Activated CD8-positive, alpha-beta memory T cell treated with anti-CD3 and anti-CD28 coated beads for 48 hours (primary cell): ENCODE results near the gene MACROD2.

Experiments
- DNase-seq, 3 experiments: peaks; one replicate each; pipeline ENCODE4 v3.0.0-alpha.2; 2020; ENCODE audit warnings: low read depth in 2 of 3, low spot score in 2 of 3

MACROD2 gene

DNA sequence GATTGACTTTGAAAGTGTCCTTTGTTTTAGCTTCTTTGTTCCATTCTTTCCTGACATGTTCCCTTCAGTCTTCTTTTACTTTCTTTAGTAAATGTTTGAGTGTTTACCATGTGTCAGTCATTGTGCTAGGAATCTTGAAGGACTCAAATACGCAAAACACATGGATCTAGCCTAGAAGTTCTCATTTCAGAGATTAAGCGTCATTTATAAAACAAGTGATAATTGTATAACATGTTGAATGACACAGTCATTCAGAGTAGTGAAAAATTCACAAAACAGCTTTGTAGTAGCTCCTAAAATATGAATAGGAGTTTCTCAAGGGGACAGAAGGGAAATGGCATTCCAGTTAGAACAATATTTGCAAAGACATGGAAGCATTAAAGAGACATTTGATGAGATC, 66.9 kb downstream of the MACROD2 start:
- no peak for DNase-seq

DNA sequence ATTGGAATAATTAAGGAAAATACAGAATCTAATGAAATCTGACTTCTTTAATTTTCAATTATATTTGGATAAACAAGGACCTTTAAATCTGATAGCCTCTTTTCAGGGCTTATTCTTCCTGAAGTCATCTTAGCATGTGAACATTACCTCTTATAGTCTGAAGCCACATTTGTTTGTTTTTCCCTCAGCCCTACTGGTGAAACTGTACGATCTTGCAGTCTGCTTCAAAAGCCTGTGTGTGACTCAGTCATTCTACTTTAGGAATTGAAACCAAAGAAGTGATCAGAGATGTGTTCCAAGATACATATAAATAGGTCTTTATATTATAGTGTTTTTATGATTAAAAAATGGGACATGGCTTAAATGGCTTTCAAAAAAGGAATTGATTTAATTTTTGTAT, 67.5 kb downstream of the MACROD2 start:
- no peak for DNase-seq

DNA sequence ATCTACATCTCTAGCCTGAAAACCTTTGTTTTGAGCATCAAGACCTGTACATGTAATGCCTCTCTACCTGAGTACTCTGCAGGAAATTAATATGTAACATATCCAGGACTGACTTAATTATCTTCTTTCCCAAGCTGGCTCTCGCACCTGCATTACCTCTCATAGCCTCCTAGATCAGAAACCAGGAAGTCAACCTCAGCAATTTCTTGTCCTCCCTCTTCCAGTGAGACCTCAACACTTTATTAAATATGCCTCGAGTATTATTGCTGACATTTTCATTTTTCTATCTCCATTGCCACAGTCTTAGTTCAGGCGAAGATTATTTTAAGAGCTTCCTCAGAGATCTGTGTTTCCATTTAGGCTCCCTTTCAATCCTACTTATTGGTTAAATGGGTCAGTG, 69.0 kb downstream of the MACROD2 start:
- no peak for DNase-seq

DNA sequence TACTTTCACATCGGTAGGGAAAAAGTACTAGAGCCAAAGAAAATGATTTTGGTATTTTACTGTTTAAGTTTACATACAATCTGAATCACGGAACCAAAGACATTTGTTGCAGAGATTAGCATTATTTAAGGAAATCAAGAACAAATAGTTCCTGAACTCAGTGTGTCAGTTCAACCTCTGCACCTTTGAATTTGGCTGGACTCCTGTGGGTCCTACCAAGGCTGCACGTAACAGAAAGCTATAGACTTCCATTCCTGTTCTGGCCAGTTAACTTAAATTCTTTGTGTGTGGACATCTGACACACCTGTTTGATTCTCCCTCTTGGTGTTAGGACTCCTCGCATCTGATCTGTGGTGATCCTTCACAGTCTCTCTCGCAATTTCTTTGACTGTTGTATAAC, 69.6 kb downstream of the MACROD2 start:
- DNase-seq = no peak

DNA sequence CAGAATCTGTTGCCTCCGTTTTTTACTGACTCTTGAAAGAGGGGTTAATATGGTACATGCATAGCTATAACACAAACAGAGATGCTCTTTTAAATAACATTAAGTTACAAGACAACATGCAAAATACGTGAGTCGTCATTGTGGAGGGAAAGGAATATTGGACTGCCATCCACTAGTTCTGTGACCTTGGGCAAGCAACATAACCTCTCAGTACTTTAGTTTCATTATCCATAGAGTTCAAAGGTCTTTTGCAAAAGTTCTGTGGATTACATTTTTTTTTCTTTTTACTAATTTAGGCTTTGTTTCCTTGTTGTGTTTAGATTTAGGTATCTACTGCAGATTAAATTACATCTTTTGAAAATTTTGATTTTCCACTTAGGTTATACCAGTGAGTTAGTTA, 70.5 kb downstream of the MACROD2 start:
- no peak for DNase-seq

DNA sequence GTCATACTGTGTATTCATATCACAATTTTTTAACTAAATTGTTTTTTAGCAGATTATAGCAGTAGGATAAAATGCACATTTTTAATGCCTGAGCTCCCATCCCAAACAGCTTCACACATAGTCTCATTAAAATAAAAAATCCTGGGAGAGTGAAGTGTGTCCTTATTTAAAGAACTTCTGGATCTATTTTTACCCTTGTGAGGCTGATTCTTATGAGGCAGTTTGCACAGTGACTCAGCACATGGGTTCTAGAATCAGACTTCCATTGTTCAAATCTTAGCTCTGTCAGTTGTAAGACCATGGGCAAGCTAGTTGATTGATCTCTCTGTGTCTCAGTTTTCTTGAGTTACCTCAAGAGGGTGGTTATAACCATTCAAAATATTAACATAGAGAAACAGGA, 72.3 kb downstream of the MACROD2 start:
- DNase-seq = no peak

DNA sequence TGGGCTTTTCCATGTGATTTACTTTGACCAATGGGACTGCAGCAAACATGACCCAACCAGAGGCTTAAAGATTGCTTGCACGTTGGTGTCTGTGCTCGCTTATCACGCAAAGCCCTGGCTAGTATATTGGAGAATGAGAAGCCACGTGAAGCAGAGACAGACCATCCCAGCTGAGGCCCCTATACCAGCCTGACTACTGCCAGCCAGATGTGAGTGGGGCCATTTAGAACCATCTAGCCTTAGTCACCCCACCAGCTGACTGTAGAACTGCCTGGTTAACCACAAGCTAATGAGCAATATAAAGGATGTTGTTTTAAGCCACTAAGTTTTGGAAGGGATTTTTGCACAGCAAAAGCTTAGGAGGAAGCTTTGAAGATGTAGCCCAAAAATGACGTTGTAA, 74.5 kb downstream of the MACROD2 start:
- no peak for DNase-seq

DNA sequence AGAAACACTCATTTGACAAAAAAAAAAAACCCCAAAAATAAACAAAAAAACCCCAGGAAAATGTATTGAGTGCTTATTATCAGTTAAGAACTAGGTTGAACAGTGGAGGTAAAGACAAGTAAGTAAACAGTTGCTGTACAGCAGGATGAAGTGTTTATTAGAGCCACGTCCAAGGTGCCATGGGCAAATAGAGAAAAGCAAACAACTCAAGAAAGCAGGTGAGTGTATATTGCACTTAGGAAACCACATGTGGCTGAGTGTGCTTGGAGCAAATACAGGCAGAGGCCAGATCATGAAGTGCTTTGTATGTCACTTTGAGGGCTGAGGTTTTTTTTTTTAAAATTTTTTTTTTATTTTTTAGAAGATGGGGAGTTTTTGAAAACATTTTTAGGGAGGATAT, 98.3 kb downstream of the MACROD2 start:
- no peak for DNase-seq

DNA sequence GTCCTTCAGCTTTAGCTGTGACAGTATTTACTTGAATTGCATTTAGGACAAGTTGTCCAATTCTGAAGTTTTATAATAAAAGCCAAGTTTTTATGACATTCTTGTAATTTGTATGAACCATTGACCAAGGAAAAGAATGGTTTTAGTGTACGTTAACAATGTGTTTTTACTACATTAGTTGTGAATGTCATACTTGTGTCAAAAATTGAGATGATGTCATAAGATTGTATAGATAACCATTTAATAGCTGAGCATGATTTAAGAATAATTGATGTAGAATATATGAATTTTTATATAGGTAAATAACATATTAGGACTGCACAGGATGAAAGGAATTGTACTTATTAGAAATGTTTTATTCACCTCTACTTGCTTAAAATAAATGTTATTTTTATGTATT, 102.9 kb downstream of the MACROD2 start:
- DNase-seq = no peak

DNA sequence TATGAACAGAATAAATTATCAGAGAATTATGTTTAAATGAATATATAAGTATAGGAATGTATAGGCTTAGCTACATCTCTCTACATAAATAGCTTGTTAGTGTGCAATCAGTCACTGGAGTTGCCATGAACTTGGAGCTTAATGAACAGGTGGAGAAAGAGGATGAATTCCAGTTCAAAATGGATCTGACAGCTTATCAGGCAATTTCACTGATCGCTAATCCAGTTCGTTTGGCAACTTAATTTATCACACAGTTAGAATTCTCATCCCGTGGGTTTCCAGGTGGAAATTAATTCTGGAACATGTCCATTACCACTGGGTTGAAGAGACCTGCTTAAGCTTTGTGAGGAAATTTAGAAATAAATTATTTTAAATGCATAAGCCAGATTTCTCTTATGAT, 118.1 kb downstream of the MACROD2 start:
- no peak for DNase-seq

DNA sequence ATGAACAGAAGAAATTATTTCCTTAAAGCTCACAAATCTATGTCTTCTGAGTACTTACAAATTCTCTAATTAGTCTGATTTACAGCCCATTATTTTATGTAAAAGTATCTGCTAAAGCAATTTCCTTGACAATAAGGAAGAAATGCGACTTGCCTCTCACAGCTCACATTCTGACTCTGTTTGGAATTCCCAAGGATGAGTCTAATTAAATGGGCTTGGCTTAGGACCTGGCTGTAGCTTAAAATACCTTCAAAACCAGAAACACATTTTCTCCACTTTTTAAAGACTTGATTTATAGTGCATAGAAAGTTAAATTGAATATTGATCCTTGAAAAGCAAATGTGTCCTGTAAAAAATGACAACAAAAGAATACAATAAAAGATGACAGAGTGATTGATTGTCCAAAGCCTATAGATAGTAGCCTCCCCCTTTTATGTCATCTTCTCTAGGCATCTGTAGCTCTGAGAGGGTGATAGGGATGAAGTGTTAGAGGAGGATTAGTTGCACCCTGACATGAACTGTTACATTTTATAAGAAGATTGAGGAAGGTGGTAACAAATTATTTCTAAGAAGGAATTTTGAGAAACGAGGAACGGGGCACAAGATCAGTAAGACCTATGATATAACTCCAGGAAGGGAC, 118.9 kb downstream of the MACROD2 start:
- no peak for DNase-seq

DNA sequence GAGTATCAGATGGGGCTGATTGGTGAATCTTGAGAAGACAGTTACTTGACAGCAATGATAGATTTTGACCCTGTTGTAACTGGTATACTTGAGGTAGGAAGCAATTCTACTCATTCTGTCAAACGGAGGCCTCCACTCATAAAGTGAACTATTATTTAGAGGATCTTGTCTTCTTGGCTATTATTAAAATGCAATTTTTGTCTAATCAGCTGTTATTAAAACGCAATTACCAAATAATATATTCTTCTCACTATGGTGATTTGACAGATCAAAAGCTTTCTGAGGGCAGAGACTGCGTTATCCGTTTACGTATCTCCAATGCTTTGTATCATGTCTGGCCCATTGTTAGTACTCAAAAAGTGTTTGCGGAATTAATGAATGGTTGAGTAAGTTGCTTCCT, 120.7 kb downstream of the MACROD2 start:
- no peak for DNase-seq

DNA sequence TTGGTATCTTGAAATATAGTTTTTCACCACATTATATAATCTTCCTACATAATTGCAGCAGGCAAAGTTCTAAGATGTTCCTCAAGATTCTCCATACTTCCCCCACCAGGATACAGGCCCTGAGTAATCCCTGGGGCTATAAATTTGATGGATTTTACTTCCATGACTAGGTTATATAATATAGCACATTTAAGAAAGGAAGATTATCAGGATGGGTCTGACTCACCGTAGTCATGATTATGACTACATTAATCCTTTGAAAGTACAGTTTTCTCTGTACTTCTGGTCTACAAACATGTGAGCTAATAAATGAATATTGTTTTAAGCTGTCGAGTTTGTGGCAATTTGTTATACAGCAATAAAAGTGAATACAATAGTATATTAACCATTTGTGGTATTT, 122.5 kb downstream of the MACROD2 start:
- DNase-seq = no peak

DNA sequence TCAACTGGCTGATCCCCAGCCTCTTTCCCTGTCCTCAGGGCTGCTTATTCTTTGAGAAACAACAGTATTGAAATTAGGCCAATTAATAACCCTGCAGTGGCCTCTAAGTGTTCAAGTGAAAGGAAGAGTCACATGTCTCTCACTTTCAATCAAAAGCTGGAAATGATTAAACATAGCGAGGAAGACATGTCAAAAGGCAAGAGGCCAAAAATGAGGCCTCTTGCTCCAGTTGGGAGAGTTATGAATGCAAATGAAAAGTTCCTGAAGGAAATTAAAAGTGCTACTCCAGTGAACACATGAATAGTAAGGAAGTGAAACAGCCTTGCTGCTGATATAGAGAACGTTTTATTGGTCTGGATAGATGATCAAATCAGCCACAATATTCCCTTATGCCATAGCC, 131.5 kb downstream of the MACROD2 start:
- no peak for DNase-seq

DNA sequence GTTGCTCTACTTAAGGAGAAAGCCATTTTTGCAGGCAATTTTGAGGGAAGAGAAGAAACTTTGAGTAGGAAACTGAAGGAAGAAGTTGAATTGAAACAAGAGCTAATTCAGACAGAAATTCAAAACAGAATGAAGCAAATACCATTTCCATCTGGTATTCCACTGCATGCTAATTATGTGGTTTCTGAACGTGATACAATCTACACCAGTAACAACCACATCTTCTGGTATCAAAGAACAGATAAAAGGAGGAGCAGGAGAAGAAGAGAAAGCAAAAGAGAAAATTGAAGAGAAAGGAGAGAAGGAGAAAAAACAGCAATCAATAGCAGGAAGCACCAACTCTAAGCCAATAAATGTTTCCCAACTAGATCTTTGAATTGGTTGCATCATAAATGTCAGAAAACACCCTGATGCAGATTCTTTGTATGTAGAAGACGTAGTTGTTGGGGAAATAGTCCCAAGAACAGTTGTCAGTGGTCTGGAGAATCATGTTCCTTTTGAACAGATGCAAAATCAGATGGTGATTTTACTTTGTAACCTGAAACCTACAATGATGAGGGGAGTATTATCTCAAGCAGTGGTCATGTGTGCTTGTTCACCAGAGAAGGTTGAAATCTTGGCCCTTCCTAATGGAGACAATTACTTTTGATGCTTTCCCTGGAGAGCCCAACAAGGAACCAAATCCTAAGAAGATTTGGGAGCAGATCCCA, 132.4 kb downstream of the MACROD2 start:
- DNase-seq = no peak

DNA sequence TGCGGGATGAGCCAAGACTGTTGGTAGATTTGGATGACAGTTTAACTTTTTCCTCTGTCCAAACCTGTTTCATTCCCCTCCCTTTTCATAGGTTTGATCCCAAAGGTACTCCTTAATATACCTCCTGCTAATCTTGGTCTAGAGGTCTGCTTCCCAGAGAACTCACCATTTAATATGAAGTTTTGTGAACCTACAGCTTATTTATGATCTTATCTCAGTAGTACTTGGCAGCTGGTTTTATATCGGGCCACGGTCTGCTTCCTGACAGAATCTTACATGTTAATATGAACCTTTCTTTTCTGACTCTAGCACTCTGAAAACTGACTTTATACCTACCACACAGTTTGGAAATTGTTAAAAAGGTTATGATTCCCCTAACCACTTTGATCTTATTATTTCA, 138.7 kb downstream of the MACROD2 start:
- no peak for DNase-seq

DNA sequence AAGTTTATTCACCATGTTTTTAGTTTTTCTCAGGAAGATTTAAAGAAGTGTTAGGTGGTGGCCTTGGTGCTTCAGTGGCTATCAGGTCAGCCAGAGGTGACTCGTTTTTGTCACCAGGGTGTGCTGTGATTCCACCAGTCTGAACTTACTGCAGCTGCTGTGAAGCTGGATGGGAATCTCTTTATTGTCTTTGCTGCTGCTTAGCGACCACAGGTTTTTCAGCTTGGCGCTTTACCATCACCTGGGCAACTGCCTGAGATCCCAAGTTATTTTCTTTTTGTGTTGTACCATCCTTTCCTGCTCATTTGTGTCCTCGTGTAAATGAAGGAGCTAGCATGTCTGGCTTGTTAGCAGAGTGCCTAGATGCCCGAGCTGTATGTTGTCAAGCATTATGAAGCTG, 146.9 kb downstream of the MACROD2 start:
- DNase-seq = no peak

DNA sequence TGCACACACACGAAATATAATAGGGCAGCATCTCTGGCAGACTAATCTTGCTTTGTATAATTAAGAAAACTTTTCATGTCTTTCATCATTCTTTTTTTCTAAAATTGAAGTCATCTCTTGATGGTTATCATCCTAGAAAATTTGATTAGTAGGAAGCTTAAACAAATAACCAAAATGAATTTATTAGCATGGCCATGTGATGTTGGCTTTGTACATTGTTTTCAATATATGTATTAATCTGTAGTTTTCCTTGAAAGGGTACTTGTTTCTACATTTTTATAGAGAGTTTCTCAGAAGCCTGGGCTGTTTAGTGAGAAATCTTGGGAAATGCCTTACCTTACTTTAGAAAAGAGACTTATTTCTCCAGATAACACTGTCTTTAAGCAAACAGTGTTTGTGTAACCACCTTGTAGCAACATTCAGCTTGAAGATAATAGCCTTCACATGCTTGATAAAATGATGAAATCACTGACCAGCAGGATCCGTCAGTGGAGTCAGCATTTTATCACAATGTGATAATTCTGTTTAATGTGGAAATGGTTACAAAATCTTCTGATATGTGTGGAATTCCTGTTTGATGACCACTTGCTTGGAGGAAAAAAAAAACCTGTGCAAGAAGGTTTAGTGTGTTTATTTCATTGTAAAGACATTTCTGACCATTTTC, 147.8 kb downstream of the MACROD2 start:
- DNase-seq = no peak

DNA sequence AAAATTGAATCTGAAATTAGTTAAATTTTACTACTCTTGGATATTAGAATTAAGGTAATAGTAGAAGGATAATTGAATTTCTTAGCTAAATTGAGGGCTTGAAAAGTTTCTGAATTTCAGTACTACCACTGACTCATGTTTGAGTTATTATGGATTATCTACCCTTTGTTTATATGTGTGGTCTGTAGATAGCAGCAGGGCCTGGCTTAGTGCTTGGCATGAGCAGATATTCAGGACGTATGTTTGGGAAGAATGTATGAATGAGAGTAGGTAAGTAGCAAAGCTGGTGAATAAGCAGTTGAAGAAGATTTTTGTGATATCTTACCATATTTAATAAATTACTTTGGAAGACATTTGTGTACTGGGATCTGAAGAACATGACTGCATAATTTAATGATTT, 152.7 kb downstream of the MACROD2 start:
- DNase-seq = no peak

DNA sequence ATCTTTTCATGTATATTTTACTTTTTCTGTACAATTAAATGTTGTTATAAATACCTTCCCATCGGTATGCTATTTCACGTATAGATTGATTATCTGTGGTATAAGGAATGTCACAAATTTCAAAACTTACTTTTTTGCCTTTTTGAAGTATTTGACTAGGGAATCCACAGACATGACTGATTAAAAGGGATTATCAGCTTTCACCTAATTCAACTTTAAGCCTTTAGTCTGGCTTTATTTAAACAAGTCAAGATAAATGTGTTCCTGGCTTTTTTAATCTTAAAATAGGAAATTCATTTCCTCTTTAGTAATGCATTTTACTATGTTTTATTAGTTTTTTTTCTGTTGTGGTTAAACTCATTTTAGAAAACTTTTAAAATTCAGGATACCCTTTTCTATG, 160.0 kb downstream of the MACROD2 start:
- no peak for DNase-seq

DNA sequence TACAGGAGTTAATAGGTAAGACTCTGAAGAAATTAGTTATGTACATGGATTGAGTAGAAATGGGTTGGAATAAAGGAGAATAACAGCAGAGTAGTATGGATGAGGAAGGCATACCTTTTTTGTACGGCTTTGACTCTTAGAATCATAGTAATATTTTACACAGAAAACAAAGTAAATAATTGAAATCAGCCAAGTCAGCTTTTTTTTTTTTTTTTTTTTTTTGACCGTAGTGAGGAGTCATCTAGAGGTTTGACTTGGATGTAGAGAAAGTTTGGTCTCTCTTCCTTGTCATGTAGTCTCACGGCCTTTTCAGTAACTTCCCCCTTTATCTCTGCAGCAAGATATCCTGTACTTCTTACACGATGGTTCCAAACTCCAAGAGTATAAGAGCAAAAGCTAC, 183.2 kb downstream of the MACROD2 start:
- DNase-seq = no peak

DNA sequence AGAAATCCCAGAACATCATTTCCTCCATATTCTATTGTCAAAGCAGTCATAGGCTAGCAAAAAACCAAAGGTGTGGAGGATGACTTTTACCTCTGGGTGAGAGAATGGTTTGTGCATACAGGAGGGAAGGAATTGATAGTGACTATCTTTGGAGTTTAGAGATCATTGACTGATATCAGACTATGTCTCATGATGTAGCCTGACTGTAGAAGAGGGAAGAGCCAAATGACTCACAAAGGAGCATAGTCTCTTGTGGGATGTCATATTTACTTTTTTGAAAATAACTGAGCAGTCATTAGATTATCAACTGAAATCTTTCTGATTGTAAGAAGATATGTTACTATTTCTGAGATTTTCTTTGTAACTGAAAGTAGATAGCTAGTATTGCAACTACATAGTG, 183.6 kb downstream of the MACROD2 start:
- no peak for DNase-seq
